SK-N-MC (cell line): Measurements from ENCODE around the gene MRPL27.

Source experiments
- DNase-seq: peaks from one replicate; pipeline ENCODE4 v3.0.0-alpha.2; 2011; ENCODE audit warnings: low read depth, low spot score
- H3K27ac ChIP-seq: fragments of 200-600 bp; sonication (generic); 2 replicates; pipeline ENCODE4 v1.5.1; 2016; ENCODE audit warnings: mixed run types
- H3K36me3 ChIP-seq: fragments of 200-600 bp; sonication (generic); 2 replicates; pipeline ENCODE4 v1.6.1; 2017; ENCODE audit warnings: antibody characterized with exemption, low read length, mixed read lengths; ENCODE audit not compliant: insufficient read depth
- H3K4me3 ChIP-seq: fragments of 200-600 bp; sonication (generic); 2 replicates; pipeline ENCODE4 v1.5.1; 2016
- H3K9ac ChIP-seq: fragments of 200-600 bp; sonication (generic); 2 replicates; pipeline ENCODE4 v1.8.0; 2017; ENCODE audit warnings: mixed run types, mixed read lengths; ENCODE audit not compliant: insufficient read length
- H3K9me3 ChIP-seq: fragments of 200-600 bp; sonication (generic); 2 replicates; pipeline ENCODE4 v1.6.1; 2017; ENCODE audit warnings: low read depth, mild to moderate bottlenecking, antibody characterized with exemption, low read length, moderate library complexity, mixed read lengths
- EZH2 ChIP-seq: fragments of 200-600 bp; sonication (generic); IDR thresholded peaks from one replicate; pipeline ENCODE4 v1.6.1; 2017; ENCODE audit warnings: antibody characterized with exemption
- FOXP2 ChIP-seq: optimal IDR thresholded peaks from 2 replicates; pipeline ENCODE3; 2011; ENCODE audit warnings: mild to moderate bottlenecking, moderate library complexity; ENCODE audit not compliant: insufficient read depth; ENCODE audit errors: extremely low read length, control extremely low read depth
- POLR2AphosphoS5 ChIP-seq: IDR thresholded peaks from 2 replicates; pipeline ENCODE4 v1.6.1; 2012; ENCODE audit warnings: mild to moderate bottlenecking, low read depth, low read length, borderline replicate concordance

The MRPL27 gene

DNA sequence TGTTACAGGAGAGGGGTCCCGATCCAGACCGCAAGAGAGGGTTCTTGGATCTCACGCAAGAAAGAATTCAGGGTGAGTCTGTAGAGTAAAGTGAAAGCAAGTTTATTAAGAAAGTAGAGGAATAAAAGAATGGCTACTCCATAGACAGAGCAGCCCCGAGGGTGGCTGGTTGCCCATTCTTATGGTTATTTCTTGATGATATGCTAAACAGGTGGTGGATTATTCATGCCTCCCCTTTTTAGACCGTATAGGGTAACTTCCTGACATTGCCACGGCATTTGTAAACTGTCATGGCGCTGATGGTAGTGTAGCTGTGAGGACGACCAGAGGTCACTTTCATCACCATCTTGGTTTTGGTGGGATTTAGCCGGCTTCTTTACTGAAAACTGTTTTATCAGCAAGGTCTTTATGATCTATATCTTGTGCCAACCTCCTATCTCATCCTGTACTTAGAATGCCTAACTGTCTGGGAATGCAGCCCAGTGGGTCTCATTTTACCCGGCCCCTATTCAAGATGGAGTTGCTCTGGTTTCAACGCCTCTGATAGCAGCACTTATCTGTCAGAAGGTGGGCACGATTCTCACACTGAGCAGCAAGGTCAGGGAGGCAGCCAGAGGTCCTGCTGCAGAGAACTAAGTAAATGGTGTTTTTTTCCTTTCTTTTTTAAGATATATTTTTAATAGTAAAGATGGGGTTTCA, 53.5 kb downstream of the MRPL27 start:
- no peak for TF ChIP-seq EZH2
- no peak for TF ChIP-seq POLR2AphosphoS5
- no peak for TF ChIP-seq FOXP2
- Histone ChIP-seq H3K9me3 (no peaks in the 10 kb centered on the region), H3K27ac (no peak overlapping the region), H3K9ac (no peak overlapping the region), H3K36me3 (no peaks in the 10 kb centered on the region), H3K4me3 (no peak overlapping the region)
- no peak for DNase-seq

DNA sequence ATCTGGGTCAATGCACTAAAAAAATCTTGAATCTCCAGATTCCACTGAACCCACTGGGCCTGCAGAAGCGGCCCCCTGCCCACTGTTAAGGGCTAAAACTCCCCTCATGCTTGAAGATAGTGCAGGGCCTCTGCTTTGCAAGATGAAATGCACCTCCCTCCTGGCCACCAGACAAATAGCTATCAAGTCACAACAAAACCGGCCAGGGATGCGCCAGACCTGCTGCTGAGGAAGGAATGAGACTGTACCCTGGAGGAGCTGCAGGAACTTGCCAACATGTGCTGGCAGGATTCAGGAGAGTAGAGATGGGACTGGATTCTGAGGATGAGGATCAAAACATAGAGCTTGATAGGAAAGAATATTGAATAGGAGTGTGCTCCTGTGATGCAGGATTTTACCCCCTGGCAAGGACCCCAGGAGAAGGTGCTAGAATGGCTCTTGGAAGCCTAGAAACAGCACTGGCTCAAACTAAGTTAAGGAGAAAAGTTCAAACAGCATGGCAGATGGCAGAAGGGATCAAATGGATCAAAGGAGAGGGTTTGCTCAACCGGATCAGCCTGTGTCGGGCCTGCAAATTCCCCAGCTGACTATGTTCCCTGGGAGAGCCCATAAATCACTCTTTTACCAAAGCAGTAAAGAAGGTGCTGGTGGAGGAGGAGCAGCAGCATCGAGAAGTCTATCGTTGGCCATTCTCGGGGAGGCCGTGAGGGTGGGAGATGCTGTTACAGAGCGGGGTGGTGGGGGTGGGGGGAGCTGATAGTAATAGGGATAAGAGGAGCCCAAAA, 54.3 kb downstream of the MRPL27 start:
- TF ChIP-seq EZH2 (no peak), FOXP2 (no peak), POLR2AphosphoS5 (no peak)
- no peaks in the 10 kb centered on the region for H3K9me3 ChIP-seq
- no peak overlapping the region for H3K9ac ChIP-seq
- no peak overlapping the region for H3K4me3 ChIP-seq
- DNase-seq, result no peak
- H3K36me3 ChIP-seq, result no peaks in the 10 kb centered on the region
- no peak overlapping the region for H3K27ac ChIP-seq
